OCI-LY7 (cell line): Measurements from ENCODE around the gene SYT13. TPM values are rescaled to one million over a fixed set of nuclear protein-coding genes. Genes with fewer than 3 reads are reported as not detected.

Experiments used
- BruUV-seq: library from RNA; stranded (reverse); fragments of 400-500 nt; replicated peaks from 2 replicates; lab custom pipeline; 2021; lab: Mats Ljungman, UMichigan
- CTCF ChIA-PET: fragments of 300-600 bp; sonication (Branson Sonifier 250); formaldehyde crosslinking; loops from one replicate; lab custom pipeline; 2022; ENCODE audit warnings: antibody characterized with exemption; ENCODE audit not compliant: unreplicated experiment; lab: Charles Lee
- POLR2A ChIA-PET: fragments of 300-600 bp; sonication (Branson Sonifier 250); formaldehyde crosslinking; loops from one replicate; lab custom pipeline; 2022; ENCODE audit warnings: antibody characterized with exemption; lab: Charles Lee
- DNase-seq: peaks from one replicate; pipeline ENCODE4 v3.0.0-alpha.2; 2015; ENCODE audit warnings: low spot score
- H2AFZ ChIP-seq: fragments of 200-600 bp; sonication (generic), shearing (Covaris generic); 2 replicates; pipeline ENCODE4 v1.6.1; 2014; ENCODE audit warnings: mild to moderate bottlenecking, antibody characterized with exemption, low read length, moderate library complexity
- H3K27ac ChIP-seq: fragments of 200-600 bp; sonication (generic); 2 replicates; pipeline ENCODE4 v1.5.1; 2014; ENCODE audit warnings: mixed run types, low read depth, mild to moderate bottlenecking, moderate library complexity, low read length, inconsistent platforms; ENCODE audit not compliant: poor library complexity, severe bottlenecking
- H3K36me3 ChIP-seq: fragments of 200-600 bp; sonication (generic); 2 replicates; pipeline ENCODE4 v1.6.1; 2014; ENCODE audit warnings: mild to moderate bottlenecking, antibody characterized with exemption, low read length, moderate library complexity, mixed read lengths; ENCODE audit not compliant: insufficient read depth
- H3K4me1 ChIP-seq: fragments of 200-600 bp; sonication (generic); 2 replicates; pipeline ENCODE4 v1.5.1; 2014; ENCODE audit warnings: mild to moderate bottlenecking, low read length; ENCODE audit not compliant: insufficient read depth, poor library complexity, severe bottlenecking
- H3K4me2 ChIP-seq: fragments of 200-600 bp; sonication (generic); 2 replicates; pipeline ENCODE4 v1.6.1; 2014; ENCODE audit warnings: mild to moderate bottlenecking, low read length
- H3K4me3 ChIP-seq: fragments of 200-600 bp; sonication (generic); 2 replicates; pipeline ENCODE4 v1.5.1; 2014; ENCODE audit warnings: mild to moderate bottlenecking, low read depth, low read length; ENCODE audit not compliant: poor library complexity, severe bottlenecking
- H3K79me2 ChIP-seq: fragments of 200-600 bp; sonication (generic); 2 replicates; pipeline ENCODE4 v1.6.1; 2016; ENCODE audit warnings: low read depth, mild to moderate bottlenecking, low read length, moderate library complexity, mixed read lengths; ENCODE audit not compliant: insufficient read depth
- H3K9me2 ChIP-seq: fragments of 200-600 bp; sonication (generic); 2 replicates; pipeline ENCODE4 v1.6.1; 2016; ENCODE audit warnings: mild to moderate bottlenecking, low read length, mixed read lengths; ENCODE audit not compliant: insufficient read depth
- H3K9me3 ChIP-seq: fragments of 200-600 bp; sonication (generic); 2 replicates; pipeline ENCODE4 v1.6.1; 2014; ENCODE audit warnings: mild to moderate bottlenecking, mixed run types, low read length, mixed read lengths
- H4K20me1 ChIP-seq: fragments of 200-600 bp; sonication (generic); 2 replicates; pipeline ENCODE4 v1.6.1; 2014; ENCODE audit warnings: mild to moderate bottlenecking, antibody characterized with exemption, low read length, moderate library complexity, mixed read lengths; ENCODE audit not compliant: insufficient read depth
- CTCF ChIP-seq: fragments of 200-600 bp; sonication (generic); conservative IDR thresholded peaks from 2 replicates; pipeline ENCODE4 v1.5.1; 2014; ENCODE audit warnings: mild to moderate bottlenecking, antibody characterized with exemption, low read length, moderate library complexity, mixed read lengths
- EZH2phosphoT487 ChIP-seq: fragments of 200-600 bp; sonication (generic); IDR thresholded peaks from 2 replicates; pipeline ENCODE4 v1.6.1; 2018; ENCODE audit warnings: low read depth, borderline replicate concordance, mild to moderate bottlenecking, mixed run types, antibody characterized with exemption, low read length, moderate library complexity, mixed read lengths
- intact Hi-C: fragments of 100-400 bp; cut with micrococcal nuclease; formaldehyde crosslinking; loops from one replicate; pipeline ENCODE4 v1.10.0; 2022; ENCODE audit not compliant: unreplicated experiment
- total RNA-seq, 2 experiments: library from RNA; depleted of rRNA in 1 of 2; stranded (reverse); fragments of >200 nt in 1 of 2; shearing (Covaris generic) in 1 of 2; gene quantifications; 2 replicates each; pipeline ENCODE4 v1.2.3, GENCODE V29; 2014 to 2022

SYT13 gene
- total RNA-seq, 2 experiments from 2014 or later: not detected

- H3K4me2 ChIP-seq: no peak overlapping the region
- H3K27ac ChIP-seq: no peak overlapping the region
- ChIA-PET CTCF (no interaction called here), POLR2A (no interaction called here)
- no TSS peak for BruUV-seq
- no peaks in the 10 kb centered on the region for H3K4me1 ChIP-seq
- TF ChIP-seq EZH2phosphoT487 (no peak), CTCF (peak; percentile 33; the same call in 1 of the 2 replicates)
- H3K79me2 ChIP-seq: no peaks in the 10 kb centered on the region
- no peaks in the 10 kb centered on the region for H3K9me2 ChIP-seq
- intact Hi-C loops: no loop called here
- no peaks in the 10 kb centered on the region for H3K9me3 ChIP-seq
- H3K4me3 ChIP-seq: no peak overlapping the region
- H4K20me1 ChIP-seq: no peaks in the 10 kb centered on the region
- DNase-seq: no peak
- H3K36me3 ChIP-seq: no peaks in the 10 kb centered on the region
- H2AFZ ChIP-seq: no peak overlapping the region
Measured at GRCh38 chr11:45212566-45213315, 73.4 kb downstream of the SYT13 start.

- CTCF ChIA-PET: no interaction called here
- H4K20me1 ChIP-seq: no peaks in the 10 kb centered on the region
- H2AFZ ChIP-seq: no peak overlapping the region
- no peak overlapping the region for H3K27ac ChIP-seq
- no peaks in the 10 kb centered on the region for H3K9me3 ChIP-seq
- H3K36me3 ChIP-seq: no peaks in the 10 kb centered on the region
- H3K4me2 ChIP-seq: no peak overlapping the region
- DNase-seq: no peak
- H3K9me2 ChIP-seq: no peaks in the 10 kb centered on the region
- H3K4me1 ChIP-seq: no peaks in the 10 kb centered on the region
- H3K4me3 ChIP-seq: no peak overlapping the region
- intact Hi-C loops: no loop called here
- BruUV-seq: no TSS peak
- TF ChIP-seq EZH2phosphoT487: no peak
- peak; percentile 42; the same call in 1 of the 2 replicates for TF ChIP-seq CTCF
- POLR2A ChIA-PET: no interaction called here
- no peaks in the 10 kb centered on the region for H3K79me2 ChIP-seq
Measured at GRCh38 chr11:45211732-45212131, 74.4 kb downstream of the SYT13 start.

GRCh38 chr11:45210846-45211245, 75.3 kb downstream of the SYT13 start:
- no peak for DNase-seq
- Histone ChIP-seq H3K4me3 (no peak overlapping the region), H3K9me2 (no peaks in the 10 kb centered on the region), H4K20me1 (no peaks in the 10 kb centered on the region), H3K4me1 (no peaks in the 10 kb centered on the region), H3K9me3 (no peaks in the 10 kb centered on the region), H3K4me2 (no peak overlapping the region), H3K27ac (no peak overlapping the region), H3K79me2 (no peaks in the 10 kb centered on the region), H3K36me3 (no peaks in the 10 kb centered on the region), H2AFZ (no peak overlapping the region)
- no TSS peak for BruUV-seq
- ChIA-PET POLR2A (no interaction called here), CTCF (no interaction called here)
- TF ChIP-seq CTCF (no peak), EZH2phosphoT487 (no peak)
- intact Hi-C loops: no loop called here
